Keratinocyte (primary cell): ENCODE data around the gene BCAS4.

Experiments used
- CTCF ChIP-seq, 3 experiments: IDR thresholded peaks in 1 of 3; conservative IDR thresholded peaks in 1 of 3; optimal IDR thresholded peaks in 1 of 3; 2 replicates in 2 of 3; 3 replicates in 1 of 3; pipeline versions ENCODE3 to v1.5.1; 2011; ENCODE audit warnings: low read length in 3 of 3, mild to moderate bottlenecking in 3 of 3, moderate library complexity in 2 of 3, control low read depth in 1 of 3, inconsistent platforms in 1 of 3; ENCODE audit not compliant: insufficient read depth in 2 of 3; ENCODE audit errors: extremely low read depth in 1 of 3
- EZH2 ChIP-seq: IDR thresholded peaks from one replicate; pipeline ENCODE4 v1.6.1; 2012; ENCODE audit warnings: inconsistent platforms, mild to moderate bottlenecking, low read length, moderate library complexity

- TF ChIP-seq CTCF (optimal IDR thresholded peaks at IDR 0.05 in 1 of 3, IDR thresholded peaks at IDR 0.05 in 1 of 3, conservative IDR thresholded peaks at IDR 0.05 in 1 of 3; ENCODE audit: extremely low read depth in 1 of 3, insufficient read depth in 2 of 3, low read length in 3 of 3) (no peak), EZH2 (no peak)
These were observed 19.7 kb downstream of the BCAS4 start for GRCh38 chr20:50814438-50815161.
